H9 (cell line): ENCODE results near the gene CRBN. TPM values are rescaled to one million over a fixed set of nuclear protein-coding genes. Genes with fewer than 3 reads are reported as not detected.

Source experiments
- DNase-seq: peaks from one replicate; pipeline ENCODE4 v3.0.0-alpha.2; 2017
- H2AFZ ChIP-seq: one replicate; pipeline ENCODE4 v1.6.1; 2013; ENCODE audit warnings: mild to moderate bottlenecking, low read length, control low read depth, moderate library complexity
- H2AK5ac ChIP-seq: 2 replicates; pipeline ENCODE4 v1.6.1; 2013; ENCODE audit warnings: low read length, control low read depth, mixed read lengths; ENCODE audit not compliant: insufficient read length
- H2BK120ac ChIP-seq: one replicate; pipeline ENCODE4 v1.6.1; 2013; ENCODE audit warnings: low read depth, mild to moderate bottlenecking, low read length, control low read depth, inconsistent platforms; ENCODE audit not compliant: poor library complexity, severe bottlenecking
- H2BK12ac ChIP-seq: 2 replicates; pipeline ENCODE4 v1.6.1; 2013; ENCODE audit warnings: low read length, control low read depth, mixed read lengths, low read depth; ENCODE audit not compliant: insufficient read length
- H2BK15ac ChIP-seq: 2 replicates; pipeline ENCODE4 v1.6.1; 2013; ENCODE audit warnings: low read depth, low read length, control low read depth
- H2BK20ac ChIP-seq: one replicate; pipeline ENCODE4 v1.6.1; 2013; ENCODE audit warnings: low read depth, mild to moderate bottlenecking, low read length, control low read depth, inconsistent platforms; ENCODE audit not compliant: poor library complexity, severe bottlenecking
- H2BK5ac ChIP-seq: 2 replicates; pipeline ENCODE4 v1.6.1; 2013; ENCODE audit warnings: low read length, control low read depth, mixed read lengths; ENCODE audit not compliant: insufficient read length
- H3K14ac ChIP-seq: 2 replicates; pipeline ENCODE4 v1.6.1; 2013; ENCODE audit warnings: low read length, control low read depth; ENCODE audit not compliant: insufficient read depth
- H3K18ac ChIP-seq: 2 replicates; pipeline ENCODE4 v1.6.1; 2013; ENCODE audit warnings: low read depth, mild to moderate bottlenecking, mixed read lengths, low read length, control low read depth; ENCODE audit not compliant: insufficient read length
- H3K23ac ChIP-seq: 2 replicates; pipeline ENCODE4 v1.6.1; 2013; ENCODE audit warnings: low read length, control low read depth, mixed read lengths, low read depth; ENCODE audit not compliant: insufficient read length
- H3K23me2 ChIP-seq: 2 replicates; pipeline ENCODE4 v1.6.1; 2013; ENCODE audit warnings: low read depth, mild to moderate bottlenecking, mixed read lengths, low read length, control low read depth; ENCODE audit not compliant: insufficient read length, poor library complexity, severe bottlenecking
- H3K27ac ChIP-seq: 2 replicates; pipeline ENCODE4 v1.5.1; 2013; ENCODE audit warnings: low read length, control low read depth, mixed read lengths, low read depth; ENCODE audit not compliant: insufficient read length
- H3K27me3 ChIP-seq: 2 replicates; pipeline ENCODE4 v1.6.1; 2013; ENCODE audit warnings: low read length, control low read depth, inconsistent platforms; ENCODE audit not compliant: insufficient read depth
- H3K4ac ChIP-seq: 2 replicates; pipeline ENCODE4 v1.6.1; 2013; ENCODE audit warnings: low read depth, mild to moderate bottlenecking, control low read depth, inconsistent platforms, low read length, moderate library complexity
- H3K4me1 ChIP-seq: 2 replicates; pipeline ENCODE4 v1.6.1; 2013; ENCODE audit warnings: low read length, control low read depth, inconsistent platforms; ENCODE audit not compliant: insufficient read depth
- H3K4me2 ChIP-seq: 2 replicates; pipeline ENCODE4 v1.6.1; 2013; ENCODE audit warnings: low read length, control low read depth, mixed read lengths; ENCODE audit not compliant: insufficient read length, insufficient read depth
- H3K56ac ChIP-seq: 2 replicates; pipeline ENCODE4 v1.6.1; 2013; ENCODE audit warnings: low read depth, mild to moderate bottlenecking, mixed read lengths, low read length, control low read depth; ENCODE audit not compliant: insufficient read length
- H3K79me1 ChIP-seq: 2 replicates; pipeline ENCODE4 v1.6.1; 2013; ENCODE audit warnings: low read depth, mild to moderate bottlenecking, moderate library complexity, low read length, control low read depth, inconsistent platforms; ENCODE audit not compliant: insufficient read depth, poor library complexity, severe bottlenecking
- H3K79me2 ChIP-seq: 2 replicates; pipeline ENCODE4 v1.6.1; 2013; ENCODE audit warnings: low read length, control low read depth, inconsistent platforms; ENCODE audit not compliant: insufficient read depth
- H3K9ac ChIP-seq: 2 replicates; pipeline ENCODE4 v1.6.1; 2013; ENCODE audit warnings: low read length, control low read depth, mixed read lengths; ENCODE audit not compliant: insufficient read length; ENCODE audit errors: extremely low read depth
- H3K9me3 ChIP-seq: one replicate; pipeline ENCODE4 v1.6.1; 2013; ENCODE audit warnings: low read depth, low read length, inconsistent platforms; ENCODE audit not compliant: control insufficient read depth
- H3T11ph ChIP-seq: one replicate; pipeline ENCODE4 v1.6.1; 2013; ENCODE audit warnings: mild to moderate bottlenecking, low read length, control low read depth, inconsistent platforms
- H4K20me1 ChIP-seq: one replicate; pipeline ENCODE4 v1.6.1; 2013; ENCODE audit not compliant: control insufficient read depth, insufficient read length, insufficient read depth
- H4K5ac ChIP-seq: 2 replicates; pipeline ENCODE4 v1.6.1; 2013; ENCODE audit warnings: low read depth, mild to moderate bottlenecking, mixed read lengths, low read length, control low read depth; ENCODE audit not compliant: insufficient read length
- H4K8ac ChIP-seq: replicated peaks from 2 replicates; pipeline ENCODE4 v1.6.1; 2013; ENCODE audit warnings: low read length, control low read depth, mixed read lengths, low read depth; ENCODE audit not compliant: insufficient read length
- H4K91ac ChIP-seq: 2 replicates; pipeline ENCODE4 v1.6.1; 2013; ENCODE audit warnings: low read depth, mild to moderate bottlenecking, moderate library complexity, mixed read lengths, low read length, control low read depth; ENCODE audit not compliant: insufficient read length
- H3K27ac Mint-ChIP-seq, 3 experiments: 2 replicates in 2 of 3; 3 replicates in 1 of 3; pipeline ENCODE4 v1.8.0; 2020 to 2021; ENCODE audit warnings: mixed read lengths in 3 of 3, mild to moderate bottlenecking in 1 of 3, moderate library complexity in 1 of 3
- H3K27me3 Mint-ChIP-seq: 2 replicates; pipeline ENCODE4 v1.8.0; 2021; ENCODE audit warnings: low read depth, mild to moderate bottlenecking, moderate library complexity, mixed read lengths
- H3K36me3 Mint-ChIP-seq, 3 experiments: 2 replicates in 2 of 3; 3 replicates in 1 of 3; pipeline ENCODE4 v1.8.0; 2020 to 2021; ENCODE audit warnings: low read depth in 3 of 3, mixed read lengths in 3 of 3; ENCODE audit not compliant: insufficient read depth in 1 of 3
- H3K4me1 Mint-ChIP-seq, 2 experiments: 2 replicates each; pipeline ENCODE4 v1.8.0; 2020; ENCODE audit warnings: mixed read lengths in 2 of 2
- H3K4me3 Mint-ChIP-seq, 2 experiments: 2 replicates in 1 of 2; 3 replicates in 1 of 2; pipeline ENCODE4 v1.8.0; 2020 to 2021; ENCODE audit warnings: mild to moderate bottlenecking in 2 of 2, mixed read lengths in 2 of 2, moderate library complexity in 1 of 2
- H3K9me3 Mint-ChIP-seq, 2 experiments: 2 replicates in 1 of 2; 3 replicates in 1 of 2; pipeline ENCODE4 v1.8.0; 2020; ENCODE audit warnings: mild to moderate bottlenecking in 2 of 2, mixed read lengths in 2 of 2, moderate library complexity in 1 of 2
- WGBS: extraction: QIAGEN DNeasy Blood & Tissue Kit; methylation state at CpG from one replicate; pipeline ENCODE4 v1.1.7; 2013; ENCODE audit warnings: missing lambda C conversion rate, low lambda C conversion rate, mixed read lengths; ENCODE audit not compliant: insufficient read length; ENCODE audit errors: extremely low coverage; 5-methylcytosine and 5-hydroxymethylcytosine counted together
- total RNA-seq: library from RNA; stranded (reverse); gene quantifications from 2 replicates; pipeline ENCODE4 v1.2.1, GENCODE V29; 2021
- TF ChIP-seq, protein P1 (sequence below): fragments of 200-600 bp; sonication (generic); conservative IDR thresholded peaks from 3 replicates; pipeline ENCODE4 v1.8.0; 2021; ENCODE audit warnings: antibody characterized with exemption, mild to moderate bottlenecking

CRBN gene
- total RNA-seq, 1 experiment from 2014 or later = 40.2 TPM

DNA sequence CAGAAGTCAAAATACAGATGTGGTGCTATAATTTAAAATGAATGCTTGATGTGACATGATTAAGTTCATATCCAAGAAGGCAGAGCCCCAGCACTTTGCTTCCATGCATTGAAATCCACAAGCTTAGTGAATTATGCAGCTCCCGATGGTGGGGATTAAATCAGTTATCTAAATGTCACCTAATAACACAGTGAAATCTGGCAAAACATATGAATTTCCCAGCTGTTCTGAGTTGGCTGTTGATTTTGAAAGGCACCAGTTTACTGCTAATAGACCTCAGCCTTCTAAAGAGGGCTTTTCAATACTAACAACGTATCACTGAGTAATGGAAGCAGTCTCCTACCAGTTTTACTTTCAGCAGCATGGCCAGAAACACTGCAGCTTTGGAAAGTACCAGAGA lies 19.8 kb upstream of the CRBN start:
- no peaks in the 10 kb centered on the region for H3K79me1 ChIP-seq
- H3K14ac ChIP-seq = no peak overlapping the region
- H4K8ac ChIP-seq = no peak overlapping the region
- H3K4me1 ChIP-seq = no peaks in the 10 kb centered on the region
- H2BK5ac ChIP-seq = no peak overlapping the region
- Mint-ChIP-seq H3K27me3 (peaks cover 2% of the 10 kb centered on the region), H3K36me3 (no peaks in the 10 kb centered on the region), H3K9me3 (no peaks in the 10 kb centered on the region; a peak in 1 of 5 replicates), H3K4me3 (no peak overlapping the region), H3K4me1 (peaks cover 0 to 6% of the 10 kb centered on the region in 2 experiments; a peak in 2 of 4 replicates), H3K27ac (no peak overlapping the region)
- DNase-seq = no peak
- no peak overlapping the region for H3K4me2 ChIP-seq
- no peaks in the 10 kb centered on the region for H3K23me2 ChIP-seq
- no peak overlapping the region for H2BK120ac ChIP-seq
- no peak overlapping the region for H2BK12ac ChIP-seq
- no peaks in the 10 kb centered on the region for H3K9me3 ChIP-seq
- H3K79me2 ChIP-seq = no peaks in the 10 kb centered on the region
- no peak overlapping the region for H3K27ac ChIP-seq
- no peaks in the 10 kb centered on the region for H3K27me3 ChIP-seq
- no peak overlapping the region for H2BK15ac ChIP-seq
- no CpG with 5 or more reads among the region's 2 CpGs for WGBS
- no peak overlapping the region for H3T11ph ChIP-seq
- H3K23ac ChIP-seq = no peak overlapping the region
- TF ChIP-seq, protein P1, sequence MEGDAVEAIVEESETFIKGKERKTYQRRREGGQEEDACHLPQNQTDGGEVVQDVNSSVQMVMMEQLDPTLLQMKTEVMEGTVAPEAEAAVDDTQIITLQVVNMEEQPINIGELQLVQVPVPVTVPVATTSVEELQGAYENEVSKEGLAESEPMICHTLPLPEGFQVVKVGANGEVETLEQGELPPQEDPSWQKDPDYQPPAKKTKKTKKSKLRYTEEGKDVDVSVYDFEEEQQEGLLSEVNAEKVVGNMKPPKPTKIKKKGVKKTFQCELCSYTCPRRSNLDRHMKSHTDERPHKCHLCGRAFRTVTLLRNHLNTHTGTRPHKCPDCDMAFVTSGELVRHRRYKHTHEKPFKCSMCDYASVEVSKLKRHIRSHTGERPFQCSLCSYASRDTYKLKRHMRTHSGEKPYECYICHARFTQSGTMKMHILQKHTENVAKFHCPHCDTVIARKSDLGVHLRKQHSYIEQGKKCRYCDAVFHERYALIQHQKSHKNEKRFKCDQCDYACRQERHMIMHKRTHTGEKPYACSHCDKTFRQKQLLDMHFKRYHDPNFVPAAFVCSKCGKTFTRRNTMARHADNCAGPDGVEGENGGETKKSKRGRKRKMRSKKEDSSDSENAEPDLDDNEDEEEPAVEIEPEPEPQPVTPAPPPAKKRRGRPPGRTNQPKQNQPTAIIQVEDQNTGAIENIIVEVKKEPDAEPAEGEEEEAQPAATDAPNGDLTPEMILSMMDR = no peak
- no peaks in the 10 kb centered on the region for H4K20me1 ChIP-seq
- H2BK20ac ChIP-seq = no peak overlapping the region
- H2AK5ac ChIP-seq = no peak overlapping the region
- H3K56ac ChIP-seq = no peak overlapping the region
- no peak overlapping the region for H4K5ac ChIP-seq
- H2AFZ ChIP-seq = no peak overlapping the region
- no peak overlapping the region for H3K9ac ChIP-seq
- no peak overlapping the region for H4K91ac ChIP-seq
- no peak overlapping the region for H3K4ac ChIP-seq
- no peak overlapping the region for H3K18ac ChIP-seq
